Keratinocyte (primary cell): ENCODE measurements around the gene COA5. TPM values are rescaled to one million over a fixed set of nuclear protein-coding genes. Genes with fewer than 3 reads are reported as not detected.

ENCODE experiments used
- DNase-seq: peaks from one replicate; pipeline ENCODE4 v3.0.0-alpha.2; 2011; ENCODE audit warnings: low read depth, missing footprints, low spot score
- FAIRE-seq: peaks from 2 replicates; lab custom pipeline; 2011; peaks lifted over from hg19 to GRCh38; lab: Jason Lieb, UNC
- H2AFZ ChIP-seq: 2 replicates; pipeline ENCODE4 v1.6.0; 2012; ENCODE audit warnings: low read length, control low read depth, inconsistent platforms; ENCODE audit not compliant: control insufficient read depth
- H3K27ac ChIP-seq: 2 replicates; pipeline ENCODE4 v1.5.1; 2011; ENCODE audit warnings: low read length; ENCODE audit not compliant: control insufficient read depth, insufficient read depth
- H3K27me3 ChIP-seq: 3 replicates; pipeline ENCODE4 v1.6.0; 2011; ENCODE audit warnings: low read length; ENCODE audit not compliant: control insufficient read depth, insufficient read depth; ENCODE audit errors: extremely low read depth
- H3K36me3 ChIP-seq, 2 experiments: 2 replicates in 1 of 2; 3 replicates in 1 of 2; pipeline ENCODE4 v1.5.1; 2011; ENCODE audit warnings: low read length in 2 of 2, mild to moderate bottlenecking in 1 of 2; ENCODE audit not compliant: control insufficient read depth in 2 of 2, insufficient read depth in 2 of 2; ENCODE audit errors: extremely low read depth in 1 of 2
- H3K4me1 ChIP-seq: 3 replicates; pipeline ENCODE4 v1.5.1; 2011; ENCODE audit warnings: low read length; ENCODE audit not compliant: control insufficient read depth, insufficient read depth; ENCODE audit errors: extremely low read depth
- H3K4me2 ChIP-seq: 3 replicates; pipeline ENCODE4 v1.6.0; 2011; ENCODE audit warnings: low read depth, low read length; ENCODE audit not compliant: control insufficient read depth, insufficient read depth; ENCODE audit errors: extremely low read depth
- H3K4me3 ChIP-seq, 3 experiments: fragments of 200-600 bp in 1 of 3; sonication (generic) in 1 of 3; 2 replicates in 2 of 3; 3 replicates in 1 of 3; pipeline ENCODE4 v1.5.1; 2011 to 2016; ENCODE audit warnings: low read length in 3 of 3, mild to moderate bottlenecking in 3 of 3, control low read depth in 2 of 3, inconsistent platforms in 1 of 3, low read depth in 1 of 3, mixed read lengths in 1 of 3, mixed run types in 1 of 3, moderate library complexity in 1 of 3; ENCODE audit not compliant: control insufficient read depth in 2 of 3, insufficient read depth in 2 of 3; ENCODE audit errors: extremely low read depth in 1 of 3
- H3K79me2 ChIP-seq: 2 replicates; pipeline ENCODE4 v1.6.0; 2012; ENCODE audit warnings: low read length; ENCODE audit not compliant: control insufficient read depth, insufficient read depth
- H3K9ac ChIP-seq: 3 replicates; pipeline ENCODE4 v1.6.0; 2011; ENCODE audit warnings: low read length; ENCODE audit not compliant: control insufficient read depth, insufficient read depth; ENCODE audit errors: extremely low read depth
- H3K9me1 ChIP-seq: 3 replicates; pipeline ENCODE4 v1.6.0; 2011; ENCODE audit warnings: low read length; ENCODE audit not compliant: control insufficient read depth, insufficient read depth; ENCODE audit errors: extremely low read depth
- H3K9me3 ChIP-seq: 2 replicates; pipeline ENCODE4 v1.5.1; 2012; ENCODE audit warnings: low read depth, low read length; ENCODE audit not compliant: control insufficient read depth
- H4K20me1 ChIP-seq: 3 replicates; pipeline ENCODE4 v1.6.0; 2011; ENCODE audit warnings: low read length; ENCODE audit not compliant: control insufficient read depth, insufficient read depth; ENCODE audit errors: extremely low read depth
- EZH2 ChIP-seq: IDR thresholded peaks from one replicate; pipeline ENCODE4 v1.6.1; 2012; ENCODE audit warnings: inconsistent platforms, mild to moderate bottlenecking, low read length, moderate library complexity
- dilution Hi-C: fragments of 300-500 bp; cut with MboI; formaldehyde crosslinking; loops from one replicate; pipeline ENCODE4 v1.7.0; 2020; ENCODE audit warnings: low sequenced_read_pairs; ENCODE audit not compliant: extremely low pct_ligation_motif_present
- polyA plus RNA-seq, 5 experiments: library from polyadenylated mRNA; depleted of rRNA in 3 of 5; stranded (reverse) in 3 of 5; stranded (forward) in 1 of 5; unstranded in 1 of 5; fragments of >200 nt; gene quantifications; 1 replicate in 1 of 5; 2 replicates in 3 of 5; 3 replicates in 1 of 5; pipeline versions ENCODE4 v1.2.1 to v1.2.3, GENCODE V29; 2011 to 2012; ENCODE audit warnings: missing spikeins in 2 of 5, low read depth in 1 of 5, low replicate concordance in 1 of 5
- TF ChIP-seq, protein P1 (sequence below), 3 experiments: IDR thresholded peaks in 1 of 3; conservative IDR thresholded peaks in 1 of 3; optimal IDR thresholded peaks in 1 of 3; 2 replicates in 2 of 3; 3 replicates in 1 of 3; pipeline versions ENCODE3 to v1.5.1; 2011; ENCODE audit warnings: low read length in 3 of 3, mild to moderate bottlenecking in 3 of 3, moderate library complexity in 2 of 3, control low read depth in 1 of 3, inconsistent platforms in 1 of 3; ENCODE audit not compliant: insufficient read depth in 2 of 3; ENCODE audit errors: extremely low read depth in 1 of 3

Gene COA5
- polyA plus RNA-seq, 1 donor (not counting 4 experiments of a cell fraction or from before 2014, with no cell fraction given), result 25.1 TPM

DNA sequence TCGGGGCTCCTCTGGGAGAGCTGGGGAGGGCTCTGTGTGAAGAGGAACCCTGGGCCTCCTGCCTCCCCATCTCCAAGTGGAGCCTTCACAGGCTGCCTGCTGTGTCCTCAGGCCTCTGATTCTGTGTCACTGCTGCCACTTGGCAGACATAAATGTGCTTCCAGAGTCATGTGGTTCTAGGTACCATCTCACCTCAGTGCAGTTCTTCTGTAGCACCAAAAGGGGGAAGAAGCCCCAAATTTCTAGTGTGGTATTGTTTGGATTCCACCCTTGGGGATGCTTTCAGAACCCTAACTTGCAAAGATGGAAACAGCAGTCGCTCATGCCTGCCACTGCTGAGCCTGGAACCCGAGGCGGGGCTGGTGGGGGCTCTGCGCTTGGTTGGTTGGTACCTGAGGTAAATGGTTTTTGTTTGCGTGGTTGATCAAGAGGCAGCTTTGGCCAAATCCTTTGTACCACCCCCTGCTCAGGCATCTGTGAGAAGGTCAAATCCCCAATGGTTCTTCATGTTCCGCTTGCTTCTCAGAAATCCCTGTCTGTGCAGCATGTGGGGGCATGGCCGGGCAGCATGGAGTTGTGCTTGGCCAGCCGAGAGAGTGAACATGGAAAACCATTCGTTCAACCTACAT, 27.5 kb downstream of the COA5 start:
- H3K4me3 ChIP-seq, result no peak overlapping the region
- no peak for TF ChIP-seq EZH2
- TF ChIP-seq, protein P1, sequence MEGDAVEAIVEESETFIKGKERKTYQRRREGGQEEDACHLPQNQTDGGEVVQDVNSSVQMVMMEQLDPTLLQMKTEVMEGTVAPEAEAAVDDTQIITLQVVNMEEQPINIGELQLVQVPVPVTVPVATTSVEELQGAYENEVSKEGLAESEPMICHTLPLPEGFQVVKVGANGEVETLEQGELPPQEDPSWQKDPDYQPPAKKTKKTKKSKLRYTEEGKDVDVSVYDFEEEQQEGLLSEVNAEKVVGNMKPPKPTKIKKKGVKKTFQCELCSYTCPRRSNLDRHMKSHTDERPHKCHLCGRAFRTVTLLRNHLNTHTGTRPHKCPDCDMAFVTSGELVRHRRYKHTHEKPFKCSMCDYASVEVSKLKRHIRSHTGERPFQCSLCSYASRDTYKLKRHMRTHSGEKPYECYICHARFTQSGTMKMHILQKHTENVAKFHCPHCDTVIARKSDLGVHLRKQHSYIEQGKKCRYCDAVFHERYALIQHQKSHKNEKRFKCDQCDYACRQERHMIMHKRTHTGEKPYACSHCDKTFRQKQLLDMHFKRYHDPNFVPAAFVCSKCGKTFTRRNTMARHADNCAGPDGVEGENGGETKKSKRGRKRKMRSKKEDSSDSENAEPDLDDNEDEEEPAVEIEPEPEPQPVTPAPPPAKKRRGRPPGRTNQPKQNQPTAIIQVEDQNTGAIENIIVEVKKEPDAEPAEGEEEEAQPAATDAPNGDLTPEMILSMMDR (optimal IDR thresholded peaks at IDR 0.05 in 1 of 3, IDR thresholded peaks at IDR 0.05 in 1 of 3, conservative IDR thresholded peaks at IDR 0.05 in 1 of 3; ENCODE audit: extremely low read depth in 1 of 3, insufficient read depth in 2 of 3, low read length in 3 of 3), result no peak
- H3K4me2 ChIP-seq, result no peak overlapping the region
- no peaks in the 10 kb centered on the region for H3K4me1 ChIP-seq
- H3K9me1 ChIP-seq, result no peaks in the 10 kb centered on the region
- dilution Hi-C loops, result no loop called here
- no peak overlapping the region for H2AFZ ChIP-seq
- H3K36me3 ChIP-seq, result peaks cover 8 to 13% of the 10 kb centered on the region in 2 experiments
- no peak for DNase-seq
- no peak overlapping the region for H3K27ac ChIP-seq
- H4K20me1 ChIP-seq, result no peaks in the 10 kb centered on the region
- FAIRE-seq, result no peak
- no peak overlapping the region for H3K9ac ChIP-seq
- no peaks in the 10 kb centered on the region for H3K9me3 ChIP-seq
- H3K27me3 ChIP-seq, result no peaks in the 10 kb centered on the region
- no peaks in the 10 kb centered on the region for H3K79me2 ChIP-seq

DNA sequence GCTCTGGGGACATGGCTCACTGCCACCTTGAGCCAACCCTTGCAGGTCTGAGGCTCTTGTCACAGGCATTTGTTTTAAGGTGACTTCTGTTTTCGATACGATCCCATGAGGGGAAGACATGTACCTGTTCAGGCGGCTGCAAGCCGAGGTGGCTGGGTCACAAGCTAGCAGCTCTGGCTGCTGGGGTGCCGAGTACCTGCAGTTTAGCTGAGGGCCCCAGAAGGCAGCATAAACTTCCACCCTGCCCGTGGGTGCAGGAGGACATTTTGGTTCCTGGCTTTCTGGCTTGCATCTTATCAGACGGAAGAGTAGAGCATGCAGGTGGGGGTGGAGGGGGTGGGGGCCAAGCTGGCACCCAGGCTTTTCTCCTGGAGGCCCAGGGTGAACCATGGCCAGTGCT, 28.4 kb downstream of the COA5 start:
- H3K9ac ChIP-seq, result no peak overlapping the region
- H3K9me3 ChIP-seq, result no peaks in the 10 kb centered on the region
- H3K4me3 ChIP-seq, result no peak overlapping the region
- TF ChIP-seq, protein P1 (optimal IDR thresholded peaks at IDR 0.05 in 1 of 3, IDR thresholded peaks at IDR 0.05 in 1 of 3, conservative IDR thresholded peaks at IDR 0.05 in 1 of 3; ENCODE audit: extremely low read depth in 1 of 3, insufficient read depth in 2 of 3, low read length in 3 of 3), result no peak
- no peak for TF ChIP-seq EZH2
- no peak for DNase-seq
- no peak overlapping the region for H2AFZ ChIP-seq
- H4K20me1 ChIP-seq, result no peaks in the 10 kb centered on the region
- no peak overlapping the region for H3K27ac ChIP-seq
- H3K27me3 ChIP-seq, result no peaks in the 10 kb centered on the region
- no peak overlapping the region for H3K4me2 ChIP-seq
- FAIRE-seq, result no peak
- no peaks in the 10 kb centered on the region for H3K4me1 ChIP-seq
- H3K36me3 ChIP-seq, result peaks cover 8 to 13% of the 10 kb centered on the region in 2 experiments
- no peaks in the 10 kb centered on the region for H3K79me2 ChIP-seq
- dilution Hi-C loops, result no loop called here
- H3K9me1 ChIP-seq, result no peaks in the 10 kb centered on the region
